ENCODE measurements around the gene AGBL4. TPM values are rescaled to one million over a fixed set of nuclear protein-coding genes. Genes with fewer than 3 reads are reported as not detected.

Gene AGBL4
- total and polyA plus RNA-seq, 2 of the 4 experiments (the other 2 are of a cell fraction), result not detected

GRCh38 chr1:49527606-49528305 is 496.0 kb downstream of the AGBL4 start:
- Histone ChIP-seq H3K14ac (replicated peaks; ENCODE audit: low read depth, low read length) (no peak overlapping the region), H3K18ac (ENCODE audit: low read depth, low read length) (no peak overlapping the region), H3K4ac (ENCODE audit: low read depth, low read length) (no peak overlapping the region), H3K36me3 (ENCODE audit: control insufficient read depth, insufficient read depth, low read length) (no peaks in the 10 kb centered on the region), H2BK20ac (ENCODE audit: low read depth, low read length) (no peak overlapping the region), H3K23ac (ENCODE audit: low read depth, low read length) (no peak overlapping the region), H2BK120ac (ENCODE audit: low read depth, low read length) (no peak overlapping the region), H3K9me3 (ENCODE audit: control insufficient read depth, insufficient read depth, low read length) (no peaks in the 10 kb centered on the region; the same call in 1 of the 2 replicates), H2BK5ac (ENCODE audit: low read depth, low read length, poor library complexity, severe bottlenecking) (no peak overlapping the region), H4K91ac (ENCODE audit: insufficient read depth, low read depth, low read length) (no peak overlapping the region), H3K9me1 (ENCODE audit: insufficient read depth, low read length) (no peaks in the 10 kb centered on the region), H4K20me1 (ENCODE audit: insufficient read depth, low read length) (no peaks in the 10 kb centered on the region), H2BK15ac (ENCODE audit: low read depth, low read length) (no peak overlapping the region), H2AK5ac (ENCODE audit: low read depth, low read length) (no peak overlapping the region), H3K27me3 (ENCODE audit: control insufficient read depth, insufficient read depth, low read length) (no peaks in the 10 kb centered on the region), H4K5ac (ENCODE audit: low read depth, low read length) (no peak overlapping the region), H3K27ac (ENCODE audit: insufficient read depth, low read length) (no peak overlapping the region), H3K4me1 (ENCODE audit: control insufficient read depth, insufficient read depth, low read length) (no peaks in the 10 kb centered on the region), H2AK9ac (replicated peaks; ENCODE audit: low read depth, low read length, poor library complexity) (no peak overlapping the region), H2AFZ (replicated peaks; ENCODE audit: low read length, poor library complexity) (no peak overlapping the region), H3K56ac (ENCODE audit: extremely low read depth, insufficient read depth, low read length) (no peak overlapping the region), H3K4me2 (ENCODE audit: low read depth, low read length) (no peak overlapping the region), H4K8ac (ENCODE audit: low read depth in 2 of 2, low read length in 2 of 2) (no peak overlapping the region), H3K79me1 (ENCODE audit: low read depth in 1 of 2, low read length in 2 of 2) (no peaks in the 10 kb centered on the region), H3K4me3 (ENCODE audit: insufficient read depth, low read depth, low read length) (no peak overlapping the region), H3K9ac (ENCODE audit: low read depth, low read length) (no peak overlapping the region)
- TF ChIP-seq CHD1 (IDR thresholded peaks at IDR 0.05; ENCODE audit: low read depth, low read length), result no peak
- no peak for TF ChIP-seq RCOR1 (IDR thresholded peaks at IDR 0.05; ENCODE audit: insufficient replicate concordance, low read length)
- TF ChIP-seq CTCF (conservative IDR thresholded peaks at IDR 0.05; ENCODE audit: low read depth, low read length), result no peak
- no peak for TF ChIP-seq MXI1 (IDR thresholded peaks at IDR 0.05; ENCODE audit: borderline replicate concordance, low read depth, low read length)
- no peak for TF ChIP-seq FOS (IDR thresholded peaks at IDR 0.05; ENCODE audit: low read depth, low read length)
- no peak for TF ChIP-seq MAZ (IDR thresholded peaks at IDR 0.05; ENCODE audit: borderline replicate concordance, low read depth, low read length)
- no peak for TF ChIP-seq MAFK (IDR thresholded peaks at IDR 0.05; ENCODE audit: low read depth, low read length)
- no peak for TF ChIP-seq NFE2L2 (IDR thresholded peaks at IDR 0.05; ENCODE audit: low read depth, low read length)
- TF ChIP-seq POLR2A (IDR thresholded peaks at IDR 0.05; ENCODE audit: low read depth, low read length), result no peak
- no peak for TF ChIP-seq SMC3 (IDR thresholded peaks at IDR 0.05; ENCODE audit: low read depth, low read length)
- TF ChIP-seq, protein P1, sequence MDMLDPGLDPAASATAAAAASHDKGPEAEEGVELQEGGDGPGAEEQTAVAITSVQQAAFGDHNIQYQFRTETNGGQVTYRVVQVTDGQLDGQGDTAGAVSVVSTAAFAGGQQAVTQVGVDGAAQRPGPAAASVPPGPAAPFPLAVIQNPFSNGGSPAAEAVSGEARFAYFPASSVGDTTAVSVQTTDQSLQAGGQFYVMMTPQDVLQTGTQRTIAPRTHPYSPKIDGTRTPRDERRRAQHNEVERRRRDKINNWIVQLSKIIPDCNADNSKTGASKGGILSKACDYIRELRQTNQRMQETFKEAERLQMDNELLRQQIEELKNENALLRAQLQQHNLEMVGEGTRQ (IDR thresholded peaks at IDR 0.05; ENCODE audit: low read depth, low read length), result no peak
- no peak for TF ChIP-seq RFX5 (IDR thresholded peaks at IDR 0.05; ENCODE audit: low read depth, low read length)
- TF ChIP-seq BHLHE40 (IDR thresholded peaks at IDR 0.05; ENCODE audit: low read depth, low read length), result no peak
- TF ChIP-seq CEBPB (IDR thresholded peaks at IDR 0.05; ENCODE audit: low read depth, low read length), result no peak
- TF ChIP-seq RAD21 (IDR thresholded peaks at IDR 0.05; ENCODE audit: low read length), result no peak
- dilution Hi-C loops (cut with HindIII; ENCODE audit: low sequenced_read_pairs, unreplicated experiment), result no loop called here
- ATAC-seq (ENCODE audit: low read depth) (no peak), DNase-seq (no peak)
- ChIA-PET POLR2A (ENCODE audit: unreplicated experiment) (no interaction called here), CTCF (no interaction called here)
- in situ Hi-C loops (cut with MboI; ENCODE audit: low sequenced_read_pairs), result no loop called here
- BruUV-seq (replicated peaks), result no TSS peak
- WGBS, 2 experiments (ENCODE audit: extremely low coverage in 2 of 2, insufficient read length in 1 of 2), result 0% methylated on average over 2 of the region's 7 CpGs; no CpG with 5 or more reads in 1 of the 2 experiments
- intact Hi-C loops (cut with micrococcal nuclease), result no loop called here
